Endothelial cell of umbilical vein (primary cell): ENCODE results near the gene CROCC. TPM values are rescaled to one million over a fixed set of nuclear protein-coding genes. Genes with fewer than 3 reads are reported as not detected.
"Not testable (repeated sequence)": the region's sequence is repeated elsewhere in the genome, so short reads cannot be mapped to it uniquely, and the experiment has no call there.

Experiments used
- BruUV-seq: library from RNA; stranded (reverse); fragments of 400-500 nt; replicated peaks from 2 replicates; lab custom pipeline; 2021; lab: Mats Ljungman, UMichigan
- CTCF ChIA-PET: fragments of 300-600, 350-600 bp; sonication (Branson Sonifier 250); formaldehyde crosslinking; loops from one replicate; lab custom pipeline; 2021; ENCODE audit warnings: antibody characterized with exemption, inconsistent platforms; lab: Charles Lee
- POLR2A ChIA-PET: fragments of 300-600, 350-600 bp; sonication (Branson Sonifier 250); formaldehyde crosslinking; loops from one replicate; lab custom pipeline; 2021; ENCODE audit warnings: antibody characterized with exemption, inconsistent platforms; lab: Charles Lee
- DNase-seq: peaks from one replicate; pipeline ENCODE4 v3.0.0-alpha.2; 2011; ENCODE audit warnings: low read depth, low spot score
- FAIRE-seq: peaks from 2 replicates; lab custom pipeline; 2011; peaks lifted over from hg19 to GRCh38; lab: Jason Lieb, UNC
- H2AFZ ChIP-seq: 2 replicates; pipeline ENCODE4 v1.6.0; 2012; ENCODE audit warnings: low read depth, low read length, control low read depth, inconsistent platforms
- H3K27ac ChIP-seq: 2 replicates; pipeline ENCODE4 v1.5.1; 2011; ENCODE audit warnings: low read depth, mild to moderate bottlenecking, control low read depth, low read length, moderate library complexity; ENCODE audit not compliant: insufficient read depth
- H3K27me3 ChIP-seq, 2 experiments: 2 replicates each; pipeline versions ENCODE4 v1.6.0 to v1.6.1; 2011; ENCODE audit warnings: low read length in 2 of 2, mixed read lengths in 1 of 2; ENCODE audit not compliant: control insufficient read depth in 2 of 2, insufficient read depth in 2 of 2
- H3K36me3 ChIP-seq, 2 experiments: 2 replicates in 1 of 2; 3 replicates in 1 of 2; pipeline ENCODE4 v1.5.1; 2011; ENCODE audit warnings: low read length in 2 of 2, mild to moderate bottlenecking in 1 of 2, moderate library complexity in 1 of 2; ENCODE audit not compliant: control insufficient read depth in 2 of 2, insufficient read depth in 2 of 2; ENCODE audit errors: extremely low read depth in 1 of 2
- H3K4me1 ChIP-seq: 3 replicates; pipeline ENCODE4 v1.5.1; 2011; ENCODE audit warnings: mild to moderate bottlenecking, low read length; ENCODE audit not compliant: control insufficient read depth, insufficient read depth; ENCODE audit errors: extremely low read depth
- H3K4me2 ChIP-seq: 2 replicates; pipeline ENCODE4 v1.6.1; 2011; ENCODE audit warnings: low read length, control low read depth, mixed read lengths; ENCODE audit not compliant: insufficient read depth
- H3K4me3 ChIP-seq, 3 experiments: fragments of 200-600 bp in 1 of 3; sonication (generic), shearing (Covaris generic) in 1 of 3; replicated peaks in 1 of 3; 2 replicates each; pipeline ENCODE4 v1.5.1; 2011 to 2016; ENCODE audit warnings: control low read depth in 3 of 3, low read length in 3 of 3, mild to moderate bottlenecking in 2 of 3, inconsistent platforms in 1 of 3, low read depth in 1 of 3, moderate library complexity in 1 of 3; ENCODE audit not compliant: insufficient read depth in 1 of 3
- H3K79me2 ChIP-seq: 2 replicates; pipeline ENCODE4 v1.6.0; 2012; ENCODE audit warnings: low read length, inconsistent platforms; ENCODE audit not compliant: control insufficient read depth, insufficient read depth
- H3K9ac ChIP-seq: replicated peaks from 2 replicates; pipeline ENCODE3; 2011; ENCODE audit warnings: low read length, control low read depth; ENCODE audit not compliant: insufficient read depth; ENCODE audit errors: extremely low read depth
- H3K9me1 ChIP-seq: replicated peaks from 3 replicates; pipeline ENCODE4 v1.6.0; 2011; ENCODE audit warnings: mild to moderate bottlenecking, low read length; ENCODE audit not compliant: control insufficient read depth, insufficient read depth; ENCODE audit errors: extremely low read depth
- H3K9me3 ChIP-seq: replicated peaks from 2 replicates; pipeline ENCODE4 v1.5.1; 2012; ENCODE audit warnings: low read length, inconsistent platforms; ENCODE audit not compliant: control insufficient read depth, insufficient read depth
- H4K20me1 ChIP-seq: replicated peaks from 2 replicates; pipeline ENCODE3; 2011; ENCODE audit warnings: mild to moderate bottlenecking, low read length; ENCODE audit not compliant: control insufficient read depth, insufficient read depth; ENCODE audit errors: extremely low read depth
- dilution Hi-C: fragments of 300-500 bp; cut with MboI; formaldehyde crosslinking; loops from one replicate; pipeline ENCODE4 v1.15.0; 2019; ENCODE audit warnings: low sequenced_read_pairs; ENCODE audit not compliant: extremely low pct_ligation_motif_present
- intact Hi-C: fragments of 100-400 bp; cut with micrococcal nuclease; formaldehyde crosslinking; loops from one replicate; pipeline ENCODE4 v1.10.0; 2022
- polyA plus RNA-seq, 4 experiments: library from polyadenylated mRNA; depleted of rRNA in 3 of 4; stranded (reverse) in 3 of 4; unstranded in 1 of 4; fragments of >200 nt; gene quantifications; 2 replicates each; pipeline versions ENCODE4 v1.2.1 to v1.2.3, GENCODE V29; 2011 to 2012; ENCODE audit warnings: missing spikeins in 1 of 4
- total RNA-seq: library from RNA; stranded (reverse); gene quantifications from 2 replicates; pipeline ENCODE4 v1.2.3, GENCODE V29; 2021

Gene CROCC
- total and polyA plus RNA-seq, 2 donors (not counting 3 experiments of a cell fraction or from before 2014, with no cell fraction given), result 18.3 to 35.5 TPM

DNA sequence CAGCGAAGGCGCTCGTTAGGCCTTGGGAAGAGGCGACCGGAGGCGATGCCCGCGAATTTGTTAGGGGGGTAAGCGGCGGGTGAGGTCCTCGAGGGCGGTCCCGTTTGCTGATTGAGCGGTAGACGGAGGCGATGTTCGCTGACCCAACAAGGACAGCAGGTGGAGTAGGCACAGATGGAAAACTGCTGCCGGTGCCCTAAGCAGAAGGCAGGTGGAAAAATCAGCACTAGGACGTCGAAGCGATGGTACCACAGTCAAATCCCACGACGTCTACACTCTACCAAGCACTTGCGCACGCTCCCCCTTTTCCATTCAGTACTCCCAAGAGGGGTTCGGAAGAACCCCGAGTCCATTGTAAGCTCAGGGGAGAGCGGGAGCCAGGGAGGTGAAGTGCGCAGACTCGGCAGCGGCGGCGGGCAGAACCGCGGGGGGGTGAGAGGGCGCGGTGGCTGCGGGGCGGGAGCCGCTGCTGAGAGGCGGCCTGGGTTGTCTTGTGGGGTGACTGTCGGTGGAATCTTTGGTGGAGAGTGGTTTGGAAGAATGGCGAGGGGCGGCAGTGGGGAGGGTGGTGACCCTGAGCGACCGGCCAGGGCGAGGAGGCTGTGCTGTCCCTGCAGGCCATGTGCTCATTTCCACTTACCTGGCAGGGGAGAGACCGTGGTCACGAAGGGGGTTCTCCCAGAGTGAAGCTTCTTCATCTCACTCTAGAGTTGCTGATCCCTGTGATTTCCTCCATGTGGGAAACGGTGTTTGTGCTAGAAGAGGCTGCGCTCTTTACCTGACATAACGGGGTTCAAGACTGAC, 48.5 kb upstream of the CROCC start:
- H3K9ac ChIP-seq, POLR2A ChIA-PET, H3K9me3 ChIP-seq, BruUV-seq, H3K4me1 ChIP-seq, H3K36me3 ChIP-seq, intact Hi-C loops, H3K9me1 ChIP-seq, dilution Hi-C loops, H3K27ac ChIP-seq, H3K79me2 ChIP-seq, H4K20me1 ChIP-seq: not testable (repeated sequence)
- DNase-seq, result peak; percentile 48
- Histone ChIP-seq H3K4me3 (peak overlapping the region in 1 of 3 experiments; percentile 1), H3K4me2 (peak overlapping the region; percentile 74), H2AFZ (peak overlapping the region; percentile 70), H3K27me3 (peaks cover 12 to 24% of the 10 kb centered on the region in 2 experiments)
- FAIRE-seq, result peak; percentile 18
- CTCF ChIA-PET, result interaction anchor here (1.3 kb wide), 1 partner anchor 10 kb away, joined by 3 read pairs; no protein-coding TSS in a partner anchor

DNA sequence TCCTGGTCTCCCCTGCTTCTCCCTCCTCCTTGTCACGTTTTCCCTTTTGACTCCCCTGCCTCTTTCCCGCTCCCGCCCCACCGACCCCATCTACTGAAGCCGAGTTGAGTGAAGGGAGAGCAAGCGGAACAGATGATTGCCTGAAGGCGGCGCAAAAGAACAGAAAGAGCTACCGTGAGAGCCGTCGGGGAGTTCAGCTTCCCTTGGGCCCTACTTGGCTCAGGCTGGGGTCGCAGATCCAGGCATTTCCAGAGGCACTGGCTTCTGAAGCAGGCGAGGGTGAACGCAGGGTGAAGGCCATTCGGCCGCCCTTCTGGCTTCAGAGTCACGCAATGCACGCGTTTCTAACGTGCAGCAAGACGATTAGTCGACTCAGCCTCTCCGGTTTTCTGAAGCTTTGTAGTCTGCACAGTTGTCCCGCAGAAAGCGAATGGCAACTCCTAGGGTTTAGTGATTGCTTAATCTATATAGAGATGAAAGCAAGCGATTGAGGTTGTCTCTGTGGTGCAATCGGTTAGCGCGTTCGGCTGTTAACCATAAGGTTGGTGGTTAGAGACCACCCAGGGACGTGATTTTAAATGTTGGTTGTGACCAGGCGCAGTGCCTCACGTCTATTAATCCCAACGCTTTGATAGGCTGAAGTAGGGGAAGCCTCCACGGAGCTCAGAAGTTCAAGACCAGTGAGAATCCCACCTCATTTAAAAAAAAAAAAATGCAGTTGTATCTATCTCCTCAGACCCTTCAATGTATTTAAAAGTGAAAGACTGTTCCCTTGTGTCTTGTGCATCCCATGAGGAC, 46.6 kb upstream of the CROCC start:
- peak; percentile 8 for FAIRE-seq
- H3K36me3 ChIP-seq, dilution Hi-C loops, H3K9ac ChIP-seq, H4K20me1 ChIP-seq, DNase-seq, H2AFZ ChIP-seq, BruUV-seq, H3K4me2 ChIP-seq, H3K9me3 ChIP-seq, H3K4me1 ChIP-seq, H3K4me3 ChIP-seq, H3K79me2 ChIP-seq, POLR2A ChIA-PET, H3K9me1 ChIP-seq, H3K27ac ChIP-seq: not testable (repeated sequence)
- peaks cover 23 to 34% of the 10 kb centered on the region in 2 experiments for H3K27me3 ChIP-seq
- intact Hi-C loops, result loop anchor here (1.0 kb wide), 1 partner anchor 14 kb away; no protein-coding TSS in a partner anchor
- CTCF ChIA-PET, result interaction anchor here (1.3 kb wide), 1 partner anchor 8 kb away, joined by 3 read pairs; no protein-coding TSS in a partner anchor

DNA sequence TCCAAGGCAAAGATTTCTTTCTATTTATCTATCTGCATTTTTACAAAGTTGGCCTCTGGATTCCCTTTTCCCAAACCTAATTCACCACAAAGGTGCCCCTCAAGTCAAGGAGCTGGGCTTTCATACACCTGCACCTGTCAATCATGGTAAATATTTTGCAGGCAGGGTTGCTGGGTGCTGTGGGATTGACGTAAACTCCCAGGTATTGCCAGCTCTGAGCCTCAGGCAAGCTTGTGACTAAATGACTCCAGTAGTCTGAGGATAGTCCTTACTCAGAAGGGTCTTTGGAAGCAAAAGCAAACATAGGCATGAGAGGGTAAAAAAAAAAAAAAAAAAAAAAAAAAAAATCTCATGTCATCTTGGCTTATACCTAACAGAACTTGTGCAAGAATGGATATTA, 40.0 kb upstream of the CROCC start:
- H3K36me3 ChIP-seq, H3K4me1 ChIP-seq, intact Hi-C loops, H3K9ac ChIP-seq, FAIRE-seq, H3K4me2 ChIP-seq, H4K20me1 ChIP-seq, dilution Hi-C loops, H2AFZ ChIP-seq, CTCF ChIA-PET, BruUV-seq, H3K27ac ChIP-seq, H3K4me3 ChIP-seq, H3K79me2 ChIP-seq, DNase-seq, H3K9me3 ChIP-seq, H3K9me1 ChIP-seq: not testable (repeated sequence)
- POLR2A ChIA-PET, result interaction anchor here (0.7 kb wide), 1 partner anchor 257 kb away, joined by 11 read pairs; no protein-coding TSS in a partner anchor
- H3K27me3 ChIP-seq, result peaks cover 22 to 33% of the 10 kb centered on the region in 2 experiments
